Stomach (tissue), 9 donors: Measurements from ENCODE around the gene RUNX1. TPM values are rescaled to one million over a fixed set of nuclear protein-coding genes. Genes with fewer than 3 reads are reported as not detected.

ENCODE experiments used
- DNase-seq, 2 donors: peaks; one replicate each; pipeline versions ENCODE4 v3.0.0 to v3.0.0-alpha.2; 2013 to 2019
- H3K27ac ChIP-seq, 5 donors: fragments of 200-600 bp in 4 of 5; sonication (generic) in 4 of 5; one replicate each; pipeline ENCODE4 v1.5.1; 2013 to 2019; ENCODE audit warnings: mild to moderate bottlenecking in 1 of 5, moderate library complexity in 1 of 5
- H3K27me3 ChIP-seq, 3 donors: fragments of 200-600 bp; sonication (generic); one replicate each; pipeline ENCODE4 v1.5.1; 2017 to 2019; ENCODE audit warnings: mixed run types in 1 of 3
- H3K36me3 ChIP-seq, 4 donors: fragments of 200-600 bp; sonication (generic); 1 replicate in 3 of 4; 2 replicates in 1 of 4; pipeline ENCODE4 v1.5.1; 2016 to 2019
- H3K4me1 ChIP-seq, 4 donors: fragments of 200-600 bp; sonication (generic); one replicate each; pipeline ENCODE4 v1.5.1; 2016 to 2019
- H3K4me3 ChIP-seq, 4 donors: fragments of 200-600 bp; sonication (generic) in 3 of 4; one replicate each; pipeline ENCODE4 v1.5.1; 2016 to 2019; ENCODE audit warnings: mild to moderate bottlenecking in 1 of 4
- H3K9me3 ChIP-seq, 4 donors: fragments of 200-600 bp; sonication (generic); one replicate each; pipeline ENCODE4 v1.5.1; 2016 to 2019
- CTCF ChIP-seq, 7 experiments: fragments of 450-650 bp in 4 of 7; fragments of 200-600 bp in 3 of 7; sonication (generic) in 3 of 7; IDR thresholded peaks; one replicate each; pipeline ENCODE4 v1.5.1; 2016 to 2019; ENCODE audit warnings: antibody characterized with exemption in 7 of 7, control low read depth in 2 of 7, mild to moderate bottlenecking in 1 of 7
- EP300 ChIP-seq: sonication (generic); formaldehyde crosslinking; IDR thresholded peaks from one replicate; pipeline ENCODE4 v1.6.1; 2017; ENCODE audit warnings: antibody characterized with exemption
- POLR2A ChIP-seq, 4 donors: fragments of 450-650 bp; IDR thresholded peaks; one replicate each; pipeline ENCODE4 v1.6.1; 2016; ENCODE audit warnings: antibody characterized with exemption in 4 of 4, control low read depth in 2 of 4, mild to moderate bottlenecking in 1 of 4, moderate library complexity in 1 of 4
- POLR2AphosphoS5 ChIP-seq, 3 donors: sonication (generic); formaldehyde crosslinking; IDR thresholded peaks; one replicate each; pipeline ENCODE4 v1.6.1; 2016; ENCODE audit warnings: antibody characterized with exemption in 3 of 3
- WGBS, 5 donors: extraction: QIAGEN DNeasy Blood & Tissue Kit in 3 of 5; methylation state at CpG; one replicate each; pipeline versions ENCODE4 v1.1.5 to v1.1.7; 2013 to 2018; 5-methylcytosine and 5-hydroxymethylcytosine counted together
- intact Hi-C: fragments of 100-400 bp; cut with DNase I; formaldehyde crosslinking; loops from one replicate; pipeline ENCODE4 v1.15.1; 2023; ENCODE audit warnings: low total_unique reads
- polyA plus RNA-seq, 3 donors: library from polyadenylated mRNA; stranded (reverse); fragments of 200-250 nt; gene quantifications; one replicate each; pipeline ENCODE4 v1.2.3, GENCODE V29; 2013
- total RNA-seq, 5 donors: library from RNA; depleted of rRNA; stranded (reverse); fragments of >200 nt; gene quantifications; one replicate each; pipeline versions ENCODE4 v1.1.0 to v1.2.3, GENCODE V29; 2014 to 2016
- donor health status: healthy with polysubstance abuse.
- donor health status: Bipolar disorder and iron deficiency.
- donor health status: healthy.

RUNX1 gene
- total and polyA plus RNA-seq, 8 donors = 8.0 to 213 (median 40.0) TPM

GRCh38 chr21:34928637-34929036 lies 120.5 kb downstream of the RUNX1 start:
- Histone ChIP-seq H3K9me3 (no peaks in the 10 kb centered on the region), H3K36me3 (no peaks in the 10 kb centered on the region), H3K27me3 (no peaks in the 10 kb centered on the region), H3K4me1 (no peaks in the 10 kb centered on the region), H3K4me3 (no peak overlapping the region), H3K27ac (no peak overlapping the region)
- TF ChIP-seq EP300 (no peak), POLR2A (IDR thresholded peaks at IDR 0.05) (no peak), POLR2AphosphoS5 (IDR thresholded peaks at IDR 0.05) (no peak), CTCF (IDR thresholded peaks at IDR 0.05) (no peak)
- no peak for DNase-seq
- intact Hi-C loops = no loop called here
- WGBS, 5 donors = 84 to 93% (median 91%) methylated on average over 4 of the region's 4 CpGs

GRCh38 chr21:34927992-34928391 lies 121.1 kb downstream of the RUNX1 start:
- Histone ChIP-seq H3K9me3 (no peaks in the 10 kb centered on the region), H3K4me3 (no peak overlapping the region), H3K27ac (no peak overlapping the region), H3K36me3 (no peaks in the 10 kb centered on the region), H3K4me1 (no peaks in the 10 kb centered on the region), H3K27me3 (no peaks in the 10 kb centered on the region)
- 82 to 94% (median 86%) methylated on average over 2 of the region's 2 CpGs for WGBS, 5 donors
- intact Hi-C loops = no loop called here
- TF ChIP-seq EP300 (no peak), CTCF (IDR thresholded peaks at IDR 0.05) (no peak), POLR2AphosphoS5 (IDR thresholded peaks at IDR 0.05) (no peak), POLR2A (IDR thresholded peaks at IDR 0.05) (no peak)
- DNase-seq = no peak

GRCh38 chr21:34926803-34927467 lies 122.2 kb downstream of the RUNX1 start:
- H3K4me3 ChIP-seq = no peak overlapping the region
- H3K9me3 ChIP-seq = no peaks in the 10 kb centered on the region
- WGBS, 5 donors = 54 to 69% (median 61%) methylated on average over 6 of the region's 6 CpGs
- peak in 1 of 2 donors; percentile 80 for DNase-seq
- no peaks in the 10 kb centered on the region for H3K36me3 ChIP-seq
- H3K27ac ChIP-seq = no peak overlapping the region
- intact Hi-C loops = no loop called here
- no peaks in the 10 kb centered on the region for H3K27me3 ChIP-seq
- H3K4me1 ChIP-seq = no peaks in the 10 kb centered on the region
- TF ChIP-seq POLR2A (IDR thresholded peaks at IDR 0.05) (no peak), POLR2AphosphoS5 (IDR thresholded peaks at IDR 0.05) (peak in 1 of 3 donors; percentile 15), EP300 (no peak), CTCF (IDR thresholded peaks at IDR 0.05) (no peak)

- Histone ChIP-seq H3K36me3 (no peaks in the 10 kb centered on the region), H3K27ac (no peak overlapping the region), H3K4me1 (no peaks in the 10 kb centered on the region), H3K27me3 (no peaks in the 10 kb centered on the region), H3K4me3 (no peak overlapping the region), H3K9me3 (no peaks in the 10 kb centered on the region)
- no peak for TF ChIP-seq EP300
- no peak for TF ChIP-seq POLR2A (IDR thresholded peaks at IDR 0.05)
- TF ChIP-seq CTCF (IDR thresholded peaks at IDR 0.05) = no peak
- no peak for TF ChIP-seq POLR2AphosphoS5 (IDR thresholded peaks at IDR 0.05)
- WGBS, 5 donors = 74 to 88% (median 85%) methylated on average over 4 of the region's 4 CpGs
- intact Hi-C loops = no loop called here
- no peak for DNase-seq
These were observed 123.5 kb downstream of the RUNX1 start for GRCh38 chr21:34925597-34925996.
